Naive thymus-derived CD4-positive, alpha-beta T cell (primary cell): ENCODE measurements around the gene CDK14. TPM values are rescaled to one million over a fixed set of nuclear protein-coding genes. Genes with fewer than 3 reads are reported as not detected.
A peak's percentile ranks its signal among the peaks of the same experiment; 100 is the strongest.

ENCODE experiments used
- ATAC-seq: fragments of 150-1000 bp; cut with Tn5 transposase; 2 replicates; pipeline ENCODE4 v1.10.0; 2021; ENCODE audit warnings: mild to moderate bottlenecking, moderate library complexity
- CTCF ChIA-PET: fragments of 350-600 bp; sonication (Branson Sonifier 250); formaldehyde crosslinking; loops from one replicate; lab custom pipeline; 2021; ENCODE audit warnings: antibody characterized with exemption; lab: Charles Lee
- POLR2A ChIA-PET: fragments of 350-600 bp; sonication (Branson Sonifier 250); formaldehyde crosslinking; loops from one replicate; lab custom pipeline; 2021; ENCODE audit warnings: antibody characterized with exemption, inconsistent platforms; lab: Charles Lee
- DNase-seq, 9 donors: peaks; one replicate each; pipeline versions ENCODE4 v3.0.0 to v3.0.0-alpha.2; 2020 to 2022; ENCODE audit warnings: mixed read lengths in 1 of 9
- H3K27ac ChIP-seq: one replicate; pipeline ENCODE4 v1.7.0; 2013; ENCODE audit warnings: mild to moderate bottlenecking, low read depth, low read length, moderate library complexity
- H3K27me3 ChIP-seq, 2 donors: one replicate each; pipeline ENCODE4 v1.7.0; 2013; ENCODE audit warnings: low read length in 2 of 2, mild to moderate bottlenecking in 2 of 2, moderate library complexity in 2 of 2; ENCODE audit not compliant: control insufficient read depth in 2 of 2, insufficient read depth in 2 of 2
- H3K36me3 ChIP-seq, 3 experiments: 1 replicate in 2 of 3; 2 replicates in 1 of 3; pipeline ENCODE4 v1.7.0; 2013; ENCODE audit warnings: low read length in 3 of 3, mild to moderate bottlenecking in 3 of 3, moderate library complexity in 1 of 3; ENCODE audit not compliant: insufficient read depth in 3 of 3, control insufficient read depth in 2 of 3
- H3K4me1 ChIP-seq, 2 donors: one replicate each; pipeline ENCODE4 v1.7.0; 2013; ENCODE audit warnings: low read length in 2 of 2, mild to moderate bottlenecking in 2 of 2, moderate library complexity in 1 of 2; ENCODE audit not compliant: control insufficient read depth in 2 of 2, insufficient read depth in 2 of 2
- H3K4me3 ChIP-seq: 2 replicates; pipeline ENCODE4 v1.7.0; 2013; ENCODE audit warnings: mild to moderate bottlenecking, low read length
- H3K9me3 ChIP-seq, 3 experiments: 1 replicate in 2 of 3; 2 replicates in 1 of 3; pipeline ENCODE4 v1.7.0; 2013; ENCODE audit warnings: low read length in 3 of 3; ENCODE audit not compliant: control insufficient read depth in 2 of 3
- H3K27ac Mint-ChIP-seq, 9 donors: one replicate each; pipeline ENCODE4 v1.8.0; 2020 to 2022; ENCODE audit warnings: mixed read lengths in 9 of 9, mild to moderate bottlenecking in 8 of 9, moderate library complexity in 5 of 9, inconsistent platforms in 2 of 9
- H3K27me3 Mint-ChIP-seq, 5 donors: one replicate each; pipeline ENCODE4 v1.8.0; 2021 to 2022; ENCODE audit warnings: mixed read lengths in 5 of 5, mild to moderate bottlenecking in 1 of 5
- H3K36me3 Mint-ChIP-seq, 5 donors: one replicate each; pipeline ENCODE4 v1.8.0; 2020 to 2022; ENCODE audit warnings: mixed read lengths in 5 of 5, mild to moderate bottlenecking in 3 of 5, inconsistent platforms in 1 of 5
- H3K4me1 Mint-ChIP-seq, 7 donors: one replicate each; pipeline ENCODE4 v1.8.0; 2020 to 2022; ENCODE audit warnings: mixed read lengths in 7 of 7, mild to moderate bottlenecking in 3 of 7, inconsistent platforms in 1 of 7
- H3K4me3 Mint-ChIP-seq, 10 donors: one replicate each; pipeline ENCODE4 v1.8.0; 2020 to 2022; ENCODE audit warnings: mild to moderate bottlenecking in 10 of 10, mixed read lengths in 10 of 10, moderate library complexity in 6 of 10, inconsistent platforms in 2 of 10
- H3K9me3 Mint-ChIP-seq, 11 donors: one replicate each; pipeline ENCODE4 v1.8.0; 2020 to 2022; ENCODE audit warnings: mixed read lengths in 11 of 11, mild to moderate bottlenecking in 4 of 11, inconsistent platforms in 1 of 11, moderate library complexity in 1 of 11
- intact Hi-C, 2 donors: fragments of 100-400 bp; cut with micrococcal nuclease; formaldehyde crosslinking; loops; one replicate each; pipeline ENCODE4 v1.15.1; 2023
- polyA plus RNA-seq, 2 donors: library from polyadenylated mRNA; unstranded; fragments of 300-500 nt; fragmentation: Illumina TruSeq; gene quantifications; one replicate each; pipeline ENCODE4 v1.2.3, GENCODE V29; 2021
- total RNA-seq, 6 experiments: library from RNA in 5 of 6; stranded (reverse) in 5 of 6; gene quantifications; 1 replicate in 5 of 6; 2 replicates in 1 of 6; pipeline ENCODE4 v1.2.3 and lab custom pipeline; 2021 to 2026

The CDK14 gene
- total and polyA plus RNA-seq, 7 experiments from 2014 or later: 0.05 to 9.9 (median 0.72) TPM; not detected in 1

GRCh38 chr7:91228327-91228726, 632.2 kb downstream of the CDK14 start:
- ChIA-PET POLR2A (interaction anchor here (0.9 kb wide), 1 partner anchor 12 kb away, joined by 3 read pairs; no protein-coding TSS in a partner anchor), CTCF (no interaction called here)
- H3K27ac ChIP-seq: no peak overlapping the region
- no peak for DNase-seq
- H3K36me3 Mint-ChIP-seq: no peaks in the 10 kb centered on the region
- H3K9me3 Mint-ChIP-seq: no peaks in the 10 kb centered on the region
- peaks cover 0 to 5% (median 0%) of the 10 kb centered on the region in 7 donors for H3K4me1 Mint-ChIP-seq
- ATAC-seq: no peak
- no peak overlapping the region for H3K27ac Mint-ChIP-seq
- intact Hi-C loops: no loop called here
- H3K36me3 ChIP-seq: no peaks in the 10 kb centered on the region
- no peak overlapping the region for H3K4me3 ChIP-seq
- H3K9me3 ChIP-seq: no peaks in the 10 kb centered on the region
- H3K4me1 ChIP-seq: no peaks in the 10 kb centered on the region
- H3K27me3 Mint-ChIP-seq: no peaks in the 10 kb centered on the region
- no peaks in the 10 kb centered on the region for H3K27me3 ChIP-seq
- no peak overlapping the region for H3K4me3 Mint-ChIP-seq

- Mint-ChIP-seq H3K4me1 (peaks cover 0 to 5% (median 0%) of the 10 kb centered on the region in 7 donors), H3K27ac (no peak overlapping the region), H3K36me3 (no peaks in the 10 kb centered on the region), H3K9me3 (no peaks in the 10 kb centered on the region), H3K27me3 (peaks cover 0 to 3% (median 0%) of the 10 kb centered on the region in 5 donors), H3K4me3 (no peak overlapping the region)
- CTCF ChIA-PET: no interaction called here
- no peak overlapping the region for H3K27ac ChIP-seq
- ATAC-seq (no peak), DNase-seq (no peak)
- intact Hi-C loops: no loop called here
- no peak overlapping the region for H3K4me3 ChIP-seq
- POLR2A ChIA-PET: interaction anchor here (0.9 kb wide), 1 partner anchor 11 kb away, joined by 3 read pairs; no protein-coding TSS in a partner anchor
- H3K36me3 ChIP-seq: no peaks in the 10 kb centered on the region
- H3K27me3 ChIP-seq: no peaks in the 10 kb centered on the region
- no peaks in the 10 kb centered on the region for H3K9me3 ChIP-seq
- no peaks in the 10 kb centered on the region for H3K4me1 ChIP-seq
Observed at GRCh38 chr7:91228927-91229558, 632.9 kb downstream of the CDK14 start.

- no peak for ATAC-seq
Observed at GRCh38 chr7:91230100-91230499, 634.0 kb downstream of the CDK14 start.

GRCh38 chr7:91230503-91230902, 634.4 kb downstream of the CDK14 start:
- ChIA-PET CTCF (no interaction called here), POLR2A (interaction anchor here (0.7 kb wide), 1 partner anchor 470 kb away, joined by 3 read pairs; no protein-coding TSS in a partner anchor)
- no peaks in the 10 kb centered on the region for H3K27me3 ChIP-seq
- Mint-ChIP-seq H3K27me3 (peaks cover 0 to 6% (median 0%) of the 10 kb centered on the region in 5 donors), H3K36me3 (no peaks in the 10 kb centered on the region), H3K27ac (peak overlapping the region in 1 of 9 donors; percentile 14), H3K4me3 (no peak overlapping the region), H3K9me3 (no peaks in the 10 kb centered on the region), H3K4me1 (peaks cover 0 to 5% (median 0%) of the 10 kb centered on the region in 7 donors)
- H3K4me3 ChIP-seq: no peak overlapping the region
- no peaks in the 10 kb centered on the region for H3K9me3 ChIP-seq
- H3K27ac ChIP-seq: no peak overlapping the region
- ATAC-seq: no peak
- DNase-seq: no peak
- H3K36me3 ChIP-seq: no peaks in the 10 kb centered on the region
- H3K4me1 ChIP-seq: no peaks in the 10 kb centered on the region
- intact Hi-C loops: no loop called here

More at GRCh38 chr7:91230100-91230499, 634.0 kb downstream of the CDK14 start:
- H3K36me3 Mint-ChIP-seq: no peaks in the 10 kb centered on the region
- peaks cover 0 to 5% (median 0%) of the 10 kb centered on the region in 7 donors for H3K4me1 Mint-ChIP-seq
- no peaks in the 10 kb centered on the region for H3K9me3 Mint-ChIP-seq
- no peaks in the 10 kb centered on the region for H3K27me3 ChIP-seq
- no peak overlapping the region for H3K4me3 ChIP-seq
- H3K4me3 Mint-ChIP-seq: no peak overlapping the region
- H3K4me1 ChIP-seq: no peaks in the 10 kb centered on the region
- no peak for DNase-seq
- H3K27ac ChIP-seq: no peak overlapping the region
- ChIA-PET CTCF (no interaction called here), POLR2A (interaction anchor here (0.7 kb wide), 1 partner anchor 469 kb away, joined by 3 read pairs; no protein-coding TSS in a partner anchor)
- no peak overlapping the region for H3K27ac Mint-ChIP-seq
- no peaks in the 10 kb centered on the region for H3K9me3 ChIP-seq
- peaks cover 0 to 6% (median 0%) of the 10 kb centered on the region in 5 donors for H3K27me3 Mint-ChIP-seq
- no peaks in the 10 kb centered on the region for H3K36me3 ChIP-seq
- intact Hi-C loops: no loop called here

- intact Hi-C loops: no loop called here
Observed at GRCh38 chr7:91233212-91233611, 637.1 kb downstream of the CDK14 start.

GRCh38 chr7:91235211-91235832, 639.2 kb downstream of the CDK14 start:
- ChIA-PET POLR2A (no interaction called here), CTCF (no interaction called here)
- Mint-ChIP-seq H3K4me3 (no peak overlapping the region), H3K9me3 (no peaks in the 10 kb centered on the region), H3K27ac (no peak overlapping the region), H3K4me1 (no peaks in the 10 kb centered on the region), H3K36me3 (no peaks in the 10 kb centered on the region), H3K27me3 (peaks cover 0 to 6% (median 0%) of the 10 kb centered on the region in 5 donors)
- no peaks in the 10 kb centered on the region for H3K9me3 ChIP-seq
- no peaks in the 10 kb centered on the region for H3K4me1 ChIP-seq
- H3K27ac ChIP-seq: no peak overlapping the region
- H3K4me3 ChIP-seq: no peak overlapping the region
- no peaks in the 10 kb centered on the region for H3K36me3 ChIP-seq
- intact Hi-C loops: no loop called here
- H3K27me3 ChIP-seq: no peaks in the 10 kb centered on the region
- DNase-seq: no peak
- no peak for ATAC-seq

More at GRCh38 chr7:91233212-91233611, 637.1 kb downstream of the CDK14 start:
- ChIA-PET CTCF (interaction anchor here (0.6 to 1.0 kb wide), 2 partner anchors 24 to 141 kb away, joined by 3 read pairs; no protein-coding TSS in a partner anchor), POLR2A (no interaction called here)
- no peaks in the 10 kb centered on the region for H3K36me3 Mint-ChIP-seq
- DNase-seq (no peak), ATAC-seq (no peak)
- H3K4me1 ChIP-seq: no peaks in the 10 kb centered on the region
- H3K9me3 Mint-ChIP-seq: no peaks in the 10 kb centered on the region
- peaks cover 0 to 6% (median 0%) of the 10 kb centered on the region in 5 donors for H3K27me3 Mint-ChIP-seq
- no peak overlapping the region for H3K27ac ChIP-seq
- H3K4me3 Mint-ChIP-seq: no peak overlapping the region
- H3K4me1 Mint-ChIP-seq: no peaks in the 10 kb centered on the region
- no peak overlapping the region for H3K4me3 ChIP-seq
- no peak overlapping the region for H3K27ac Mint-ChIP-seq
- H3K9me3 ChIP-seq: no peaks in the 10 kb centered on the region
- H3K27me3 ChIP-seq: no peaks in the 10 kb centered on the region
- H3K36me3 ChIP-seq: no peaks in the 10 kb centered on the region
